ENCODE data around the gene LMBRD2.

GRCh38 chr5:36078430-36078829, 73.3 kb downstream of the LMBRD2 start:
- TF ChIP-seq PREB (CRISPR knock-in tag; IDR thresholded peaks at IDR 0.05; ENCODE audit: borderline replicate concordance) (no peak), MAX (CRISPR knock-in tag; IDR thresholded peaks at IDR 0.05) (no peak), ATF1 (CRISPR knock-in tag; IDR thresholded peaks at IDR 0.05) (no peak), KAT7 (CRISPR knock-in tag; IDR thresholded peaks at IDR 0.05; ENCODE audit: borderline replicate concordance) (no peak), NFYB (CRISPR knock-in tag; conservative IDR thresholded peaks at IDR 0.05; ENCODE audit: low read depth) (no peak), MXD4 (CRISPR knock-in tag; IDR thresholded peaks at IDR 0.05; ENCODE audit: borderline replicate concordance) (no peak), TCF7 (CRISPR knock-in tag; IDR thresholded peaks at IDR 0.05; ENCODE audit: low read depth) (no peak)
- TF ChIP-seq, protein P1, sequence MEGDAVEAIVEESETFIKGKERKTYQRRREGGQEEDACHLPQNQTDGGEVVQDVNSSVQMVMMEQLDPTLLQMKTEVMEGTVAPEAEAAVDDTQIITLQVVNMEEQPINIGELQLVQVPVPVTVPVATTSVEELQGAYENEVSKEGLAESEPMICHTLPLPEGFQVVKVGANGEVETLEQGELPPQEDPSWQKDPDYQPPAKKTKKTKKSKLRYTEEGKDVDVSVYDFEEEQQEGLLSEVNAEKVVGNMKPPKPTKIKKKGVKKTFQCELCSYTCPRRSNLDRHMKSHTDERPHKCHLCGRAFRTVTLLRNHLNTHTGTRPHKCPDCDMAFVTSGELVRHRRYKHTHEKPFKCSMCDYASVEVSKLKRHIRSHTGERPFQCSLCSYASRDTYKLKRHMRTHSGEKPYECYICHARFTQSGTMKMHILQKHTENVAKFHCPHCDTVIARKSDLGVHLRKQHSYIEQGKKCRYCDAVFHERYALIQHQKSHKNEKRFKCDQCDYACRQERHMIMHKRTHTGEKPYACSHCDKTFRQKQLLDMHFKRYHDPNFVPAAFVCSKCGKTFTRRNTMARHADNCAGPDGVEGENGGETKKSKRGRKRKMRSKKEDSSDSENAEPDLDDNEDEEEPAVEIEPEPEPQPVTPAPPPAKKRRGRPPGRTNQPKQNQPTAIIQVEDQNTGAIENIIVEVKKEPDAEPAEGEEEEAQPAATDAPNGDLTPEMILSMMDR (IDR thresholded peaks at IDR 0.05) = no peak
- TF ChIP-seq, protein P2, sequence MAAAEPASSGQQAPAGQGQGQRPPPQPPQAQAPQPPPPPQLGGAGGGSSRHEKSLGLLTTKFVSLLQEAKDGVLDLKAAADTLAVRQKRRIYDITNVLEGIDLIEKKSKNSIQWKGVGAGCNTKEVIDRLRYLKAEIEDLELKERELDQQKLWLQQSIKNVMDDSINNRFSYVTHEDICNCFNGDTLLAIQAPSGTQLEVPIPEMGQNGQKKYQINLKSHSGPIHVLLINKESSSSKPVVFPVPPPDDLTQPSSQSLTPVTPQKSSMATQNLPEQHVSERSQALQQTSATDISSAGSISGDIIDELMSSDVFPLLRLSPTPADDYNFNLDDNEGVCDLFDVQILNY (CRISPR knock-in tag; IDR thresholded peaks at IDR 0.05) = no peak
- TF ChIP-seq, protein P3, sequence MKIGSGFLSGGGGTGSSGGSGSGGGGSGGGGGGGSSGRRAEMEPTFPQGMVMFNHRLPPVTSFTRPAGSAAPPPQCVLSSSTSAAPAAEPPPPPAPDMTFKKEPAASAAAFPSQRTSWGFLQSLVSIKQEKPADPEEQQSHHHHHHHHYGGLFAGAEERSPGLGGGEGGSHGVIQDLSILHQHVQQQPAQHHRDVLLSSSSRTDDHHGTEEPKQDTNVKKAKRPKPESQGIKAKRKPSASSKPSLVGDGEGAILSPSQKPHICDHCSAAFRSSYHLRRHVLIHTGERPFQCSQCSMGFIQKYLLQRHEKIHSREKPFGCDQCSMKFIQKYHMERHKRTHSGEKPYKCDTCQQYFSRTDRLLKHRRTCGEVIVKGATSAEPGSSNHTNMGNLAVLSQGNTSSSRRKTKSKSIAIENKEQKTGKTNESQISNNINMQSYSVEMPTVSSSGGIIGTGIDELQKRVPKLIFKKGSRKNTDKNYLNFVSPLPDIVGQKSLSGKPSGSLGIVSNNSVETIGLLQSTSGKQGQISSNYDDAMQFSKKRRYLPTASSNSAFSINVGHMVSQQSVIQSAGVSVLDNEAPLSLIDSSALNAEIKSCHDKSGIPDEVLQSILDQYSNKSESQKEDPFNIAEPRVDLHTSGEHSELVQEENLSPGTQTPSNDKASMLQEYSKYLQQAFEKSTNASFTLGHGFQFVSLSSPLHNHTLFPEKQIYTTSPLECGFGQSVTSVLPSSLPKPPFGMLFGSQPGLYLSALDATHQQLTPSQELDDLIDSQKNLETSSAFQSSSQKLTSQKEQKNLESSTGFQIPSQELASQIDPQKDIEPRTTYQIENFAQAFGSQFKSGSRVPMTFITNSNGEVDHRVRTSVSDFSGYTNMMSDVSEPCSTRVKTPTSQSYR (CRISPR knock-in tag; IDR thresholded peaks at IDR 0.05) = no peak
- TF ChIP-seq, protein P4, sequence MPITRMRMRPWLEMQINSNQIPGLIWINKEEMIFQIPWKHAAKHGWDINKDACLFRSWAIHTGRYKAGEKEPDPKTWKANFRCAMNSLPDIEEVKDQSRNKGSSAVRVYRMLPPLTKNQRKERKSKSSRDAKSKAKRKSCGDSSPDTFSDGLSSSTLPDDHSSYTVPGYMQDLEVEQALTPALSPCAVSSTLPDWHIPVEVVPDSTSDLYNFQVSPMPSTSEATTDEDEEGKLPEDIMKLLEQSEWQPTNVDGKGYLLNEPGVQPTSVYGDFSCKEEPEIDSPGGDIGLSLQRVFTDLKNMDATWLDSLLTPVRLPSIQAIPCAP (CRISPR knock-in tag; IDR thresholded peaks at IDR 0.05) = no peak

Measured in WTC11 (cell line).